Glutamatergic neuron (in vitro differentiated cells): ENCODE measurements around the gene TMEM119. TPM values are rescaled to one million over a fixed set of nuclear protein-coding genes. Genes with fewer than 3 reads are reported as not detected.

ENCODE experiments used
- DNase-seq: peaks from one replicate; pipeline ENCODE4 v3.0.0; 2022
- H3K27ac Mint-ChIP-seq: one replicate; pipeline ENCODE4 v1.8.0; 2020; ENCODE audit warnings: mild to moderate bottlenecking, mixed read lengths, inconsistent platforms; ENCODE audit not compliant: unreplicated experiment
- H3K27me3 Mint-ChIP-seq: one replicate; pipeline ENCODE4 v1.8.0; 2020; ENCODE audit warnings: mild to moderate bottlenecking, moderate library complexity, mixed read lengths, inconsistent platforms; ENCODE audit not compliant: unreplicated experiment
- H3K36me3 Mint-ChIP-seq: one replicate; pipeline ENCODE4 v1.8.0; 2020; ENCODE audit warnings: mild to moderate bottlenecking, mixed read lengths, inconsistent platforms; ENCODE audit not compliant: unreplicated experiment
- H3K4me1 Mint-ChIP-seq: one replicate; pipeline ENCODE4 v1.8.0; 2020; ENCODE audit warnings: mild to moderate bottlenecking, low read depth, mixed read lengths, inconsistent platforms; ENCODE audit not compliant: unreplicated experiment
- H3K4me3 Mint-ChIP-seq: one replicate; pipeline ENCODE4 v1.8.0; 2020; ENCODE audit warnings: mild to moderate bottlenecking, mixed read lengths, inconsistent platforms; ENCODE audit not compliant: unreplicated experiment
- H3K9me3 Mint-ChIP-seq: one replicate; pipeline ENCODE4 v1.8.0; 2020; ENCODE audit warnings: mild to moderate bottlenecking, moderate library complexity, mixed read lengths, inconsistent platforms; ENCODE audit not compliant: unreplicated experiment
- total RNA-seq: library from RNA; stranded (reverse); fragmentation: NEBNext Ultra II Directional; extraction: Animal tissue kit (Norgen Biotek cat#: 25700); gene quantifications from one replicate; pipeline ENCODE4 v1.2.1, GENCODE V29; 2021; ENCODE audit not compliant: unreplicated experiment
- TF ChIP-seq, protein P1 (sequence below): fragments of 200-600 bp; sonication (generic); IDR thresholded peaks from one replicate; pipeline ENCODE4 v1.5.0; 2021; ENCODE audit not compliant: partially characterized antibody, unreplicated experiment

The TMEM119 gene
- total RNA-seq, 1 donor from 2014 or later, result 0.15 TPM

DNA sequence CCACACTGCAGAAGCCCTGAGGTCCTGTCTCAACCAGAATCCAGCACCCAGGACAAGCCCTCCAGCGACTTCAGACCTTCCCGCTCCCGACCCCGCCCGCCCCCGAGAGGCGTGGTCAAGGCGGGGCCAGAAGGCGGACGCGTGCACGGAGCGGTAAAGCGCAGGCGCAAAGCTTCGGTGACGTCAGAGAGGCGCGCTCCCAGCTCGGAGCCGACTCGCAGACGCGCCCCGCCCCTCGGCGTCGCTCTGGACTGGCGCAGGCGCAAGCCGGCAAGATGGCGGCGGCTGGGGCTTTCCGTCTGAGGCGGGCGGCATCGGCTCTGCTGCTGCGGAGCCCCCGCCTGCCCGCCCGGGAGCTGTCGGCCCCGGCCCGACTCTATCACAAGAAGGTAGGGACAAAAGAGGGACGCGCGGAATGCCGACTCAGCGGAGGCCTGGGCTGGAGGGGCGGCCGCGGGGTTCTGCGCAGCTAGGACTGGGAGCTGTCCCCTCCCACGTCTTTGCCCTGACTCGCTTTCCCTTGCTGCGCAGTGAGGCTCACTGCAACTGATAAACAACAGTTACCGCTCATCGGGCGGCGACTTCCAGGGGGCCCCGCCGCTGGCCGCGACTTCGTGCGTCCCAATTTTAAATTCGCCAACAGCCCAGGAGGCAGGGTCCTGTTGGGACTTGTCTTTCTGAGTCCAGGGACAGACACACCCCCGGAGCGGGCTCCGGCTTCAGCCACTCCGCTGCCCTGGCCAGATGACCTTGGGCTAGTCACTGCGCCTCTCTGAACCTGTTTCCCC lies 35.3 kb downstream of the TMEM119 start, which contains the start of gene ISCU:
Gene ISCU, plus strand, starts transcription at position 249 of the 788 bp plus-strand sequence. Its CDS starts 27 bp downstream, at position 276.
- H3K4me1 Mint-ChIP-seq, result peaks cover 21% of the 10 kb centered on the region
- H3K9me3 Mint-ChIP-seq, result peaks cover 2% of the 10 kb centered on the region
- no peaks in the 10 kb centered on the region for H3K36me3 Mint-ChIP-seq
- H3K27ac Mint-ChIP-seq, result peak within 1 kb of the TSS; percentile 100
- TF ChIP-seq, protein P1, sequence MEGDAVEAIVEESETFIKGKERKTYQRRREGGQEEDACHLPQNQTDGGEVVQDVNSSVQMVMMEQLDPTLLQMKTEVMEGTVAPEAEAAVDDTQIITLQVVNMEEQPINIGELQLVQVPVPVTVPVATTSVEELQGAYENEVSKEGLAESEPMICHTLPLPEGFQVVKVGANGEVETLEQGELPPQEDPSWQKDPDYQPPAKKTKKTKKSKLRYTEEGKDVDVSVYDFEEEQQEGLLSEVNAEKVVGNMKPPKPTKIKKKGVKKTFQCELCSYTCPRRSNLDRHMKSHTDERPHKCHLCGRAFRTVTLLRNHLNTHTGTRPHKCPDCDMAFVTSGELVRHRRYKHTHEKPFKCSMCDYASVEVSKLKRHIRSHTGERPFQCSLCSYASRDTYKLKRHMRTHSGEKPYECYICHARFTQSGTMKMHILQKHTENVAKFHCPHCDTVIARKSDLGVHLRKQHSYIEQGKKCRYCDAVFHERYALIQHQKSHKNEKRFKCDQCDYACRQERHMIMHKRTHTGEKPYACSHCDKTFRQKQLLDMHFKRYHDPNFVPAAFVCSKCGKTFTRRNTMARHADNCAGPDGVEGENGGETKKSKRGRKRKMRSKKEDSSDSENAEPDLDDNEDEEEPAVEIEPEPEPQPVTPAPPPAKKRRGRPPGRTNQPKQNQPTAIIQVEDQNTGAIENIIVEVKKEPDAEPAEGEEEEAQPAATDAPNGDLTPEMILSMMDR, result no peak
- H3K4me3 Mint-ChIP-seq, result peak within 1 kb of the TSS; percentile 100
- DNase-seq, result peak; percentile 99
- peaks cover 4% of the 10 kb centered on the region for H3K27me3 Mint-ChIP-seq

GRCh38 chr12:108561852-108562347 lies 36.0 kb downstream of the TMEM119 start:
- TF ChIP-seq, protein P1, result no peak
- no peaks in the 10 kb centered on the region for H3K36me3 Mint-ChIP-seq
- H3K9me3 Mint-ChIP-seq, result peaks cover 2% of the 10 kb centered on the region
- H3K4me3 Mint-ChIP-seq, result peak overlapping the region; percentile 100
- H3K4me1 Mint-ChIP-seq, result peaks cover 21% of the 10 kb centered on the region
- no peak for DNase-seq
- H3K27me3 Mint-ChIP-seq, result peaks cover 4% of the 10 kb centered on the region
- peak overlapping the region; percentile 100 for H3K27ac Mint-ChIP-seq

- Mint-ChIP-seq H3K9me3 (peaks cover 2% of the 10 kb centered on the region), H3K36me3 (no peaks in the 10 kb centered on the region), H3K4me1 (peaks cover 21% of the 10 kb centered on the region), H3K4me3 (peak within 1 kb of the TSS; percentile 100), H3K27me3 (peaks cover 4% of the 10 kb centered on the region), H3K27ac (peak within 1 kb of the TSS; percentile 100)
- DNase-seq, result peak; percentile 82
- TF ChIP-seq, protein P1, result no peak
Measured at GRCh38 chr12:108560752-108561719, 36.8 kb downstream of the TMEM119 start, which contains the start of gene SART3. SART3 (minus strand) TSS chr12:108561173; CDS start chr12:108561154, 19 bp downstream.

- Mint-ChIP-seq H3K27ac (peak overlapping the region; percentile 100), H3K4me3 (peak overlapping the region; percentile 100), H3K27me3 (peaks cover 4% of the 10 kb centered on the region), H3K4me1 (peaks cover 16% of the 10 kb centered on the region), H3K9me3 (peaks cover 2% of the 10 kb centered on the region), H3K36me3 (no peaks in the 10 kb centered on the region)
- TF ChIP-seq, protein P1, result no peak
- no peak for DNase-seq
Measured at GRCh38 chr12:108560321-108560721, 37.6 kb downstream of the TMEM119 start.
